Effector memory CD4-positive, alpha-beta T cell (primary cell): Measurements from ENCODE around the gene WAS.
A peak's percentile ranks its signal among the peaks of the same experiment; 100 is the strongest.

Source experiments
- DNase-seq, 3 donors: peaks; one replicate each; pipeline ENCODE4 v3.0.0-alpha.2; 2020
- H3K27ac ChIP-seq: 2 replicates; pipeline ENCODE4 v1.7.0; 2013; ENCODE audit warnings: mild to moderate bottlenecking, low read length, moderate library complexity; ENCODE audit not compliant: insufficient read depth, poor library complexity, severe bottlenecking
- H3K27me3 ChIP-seq: replicated peaks from 2 replicates; pipeline ENCODE4 v1.7.0; 2013; ENCODE audit warnings: mild to moderate bottlenecking, low read length; ENCODE audit not compliant: insufficient read depth, control insufficient read depth, poor library complexity, severe bottlenecking
- H3K36me3 ChIP-seq: 2 replicates; pipeline ENCODE4 v1.7.0; 2013; ENCODE audit warnings: mild to moderate bottlenecking, low read length, moderate library complexity; ENCODE audit not compliant: control insufficient read depth, insufficient read depth
- H3K4me1 ChIP-seq: 2 replicates; pipeline ENCODE4 v1.7.0; 2013; ENCODE audit warnings: low read length, mild to moderate bottlenecking; ENCODE audit not compliant: control insufficient read depth, insufficient read depth, poor library complexity, severe bottlenecking
- H3K4me3 ChIP-seq: 2 replicates; pipeline ENCODE4 v1.7.0; 2013; ENCODE audit warnings: low read length, low read depth, mild to moderate bottlenecking; ENCODE audit not compliant: insufficient read depth, poor library complexity, severe bottlenecking
- H3K9me3 ChIP-seq: 2 replicates; pipeline ENCODE4 v1.7.0; 2013; ENCODE audit warnings: mild to moderate bottlenecking, low read length, moderate library complexity; ENCODE audit not compliant: control insufficient read depth

The WAS gene

GRCh38 chrX:48720577-48721250, 37.1 kb downstream of the WAS start:
- no peak overlapping the region for H3K4me3 ChIP-seq
- H3K27ac ChIP-seq, result peak overlapping the region; percentile 36
- H3K9me3 ChIP-seq, result no peaks in the 10 kb centered on the region
- H3K4me1 ChIP-seq, result peaks cover 34% of the 10 kb centered on the region
- H3K36me3 ChIP-seq, result no peaks in the 10 kb centered on the region
- no peaks in the 10 kb centered on the region for H3K27me3 ChIP-seq
- no peak for DNase-seq

GRCh38 chrX:48721916-48722315, 38.3 kb downstream of the WAS start:
- no peak overlapping the region for H3K4me3 ChIP-seq
- H3K4me1 ChIP-seq, result peaks cover 29% of the 10 kb centered on the region
- no peaks in the 10 kb centered on the region for H3K36me3 ChIP-seq
- no peaks in the 10 kb centered on the region for H3K9me3 ChIP-seq
- no peak overlapping the region for H3K27ac ChIP-seq
- DNase-seq, result no peak
- no peaks in the 10 kb centered on the region for H3K27me3 ChIP-seq

- Histone ChIP-seq H3K4me3 (no peak overlapping the region), H3K36me3 (no peaks in the 10 kb centered on the region), H3K27ac (no peak overlapping the region), H3K27me3 (no peaks in the 10 kb centered on the region), H3K4me1 (peaks cover 3% of the 10 kb centered on the region), H3K9me3 (no peaks in the 10 kb centered on the region)
- no peak for DNase-seq
Measured at GRCh38 chrX:48726596-48726995, 43.0 kb downstream of the WAS start.

- no peak for DNase-seq
- H3K36me3 ChIP-seq, result no peaks in the 10 kb centered on the region
- no peak overlapping the region for H3K4me3 ChIP-seq
- peaks cover 3% of the 10 kb centered on the region for H3K4me1 ChIP-seq
- H3K9me3 ChIP-seq, result no peaks in the 10 kb centered on the region
- H3K27me3 ChIP-seq, result no peaks in the 10 kb centered on the region
- no peak overlapping the region for H3K27ac ChIP-seq
Measured at GRCh38 chrX:48728653-48729052, 45.1 kb downstream of the WAS start.

- no peak overlapping the region for H3K27ac ChIP-seq
- no peaks in the 10 kb centered on the region for H3K27me3 ChIP-seq
- no peak overlapping the region for H3K4me3 ChIP-seq
- peaks cover 4% of the 10 kb centered on the region for H3K4me1 ChIP-seq
- no peak for DNase-seq
- no peaks in the 10 kb centered on the region for H3K9me3 ChIP-seq
- no peaks in the 10 kb centered on the region for H3K36me3 ChIP-seq
Measured at GRCh38 chrX:48736303-48736702, 52.7 kb downstream of the WAS start.

GRCh38 chrX:48736878-48737212, 53.2 kb downstream of the WAS start:
- Histone ChIP-seq H3K4me3 (no peak overlapping the region), H3K27ac (peak overlapping the region; percentile 84), H3K36me3 (no peaks in the 10 kb centered on the region), H3K27me3 (no peaks in the 10 kb centered on the region), H3K9me3 (no peaks in the 10 kb centered on the region), H3K4me1 (peaks cover 4% of the 10 kb centered on the region)
- DNase-seq, result no peak

- Histone ChIP-seq H3K4me1 (peaks cover 4% of the 10 kb centered on the region), H3K9me3 (no peaks in the 10 kb centered on the region), H3K27me3 (no peaks in the 10 kb centered on the region), H3K36me3 (no peaks in the 10 kb centered on the region), H3K4me3 (peak overlapping the region; percentile 48), H3K27ac (peak overlapping the region; percentile 84)
- peak; percentile 79 to 84 (median 80) for DNase-seq
Measured at GRCh38 chrX:48737213-48737938, 53.8 kb downstream of the WAS start.

- H3K4me3 ChIP-seq, result peak overlapping the region; percentile 48
- peak overlapping the region; percentile 84 for H3K27ac ChIP-seq
Measured at GRCh38 chrX:48737940-48738339, 54.3 kb downstream of the WAS start.

More at GRCh38 chrX:48737940-48738339, 54.3 kb downstream of the WAS start:
- no peaks in the 10 kb centered on the region for H3K36me3 ChIP-seq
- no peak for DNase-seq
- H3K4me1 ChIP-seq, result peaks cover 4% of the 10 kb centered on the region
- H3K27me3 ChIP-seq, result no peaks in the 10 kb centered on the region
- no peaks in the 10 kb centered on the region for H3K9me3 ChIP-seq
